Measurements from ENCODE around the gene IL1RN. TPM values are rescaled to one million over a fixed set of nuclear protein-coding genes. Genes with fewer than 3 reads are reported as not detected.

The IL1RN gene
- total and polyA plus RNA-seq, 2 of the 13 experiments (the other 11 are each of a cell fraction or from before 2014, with no cell fraction given): 21.2 to 101 TPM

DNA sequence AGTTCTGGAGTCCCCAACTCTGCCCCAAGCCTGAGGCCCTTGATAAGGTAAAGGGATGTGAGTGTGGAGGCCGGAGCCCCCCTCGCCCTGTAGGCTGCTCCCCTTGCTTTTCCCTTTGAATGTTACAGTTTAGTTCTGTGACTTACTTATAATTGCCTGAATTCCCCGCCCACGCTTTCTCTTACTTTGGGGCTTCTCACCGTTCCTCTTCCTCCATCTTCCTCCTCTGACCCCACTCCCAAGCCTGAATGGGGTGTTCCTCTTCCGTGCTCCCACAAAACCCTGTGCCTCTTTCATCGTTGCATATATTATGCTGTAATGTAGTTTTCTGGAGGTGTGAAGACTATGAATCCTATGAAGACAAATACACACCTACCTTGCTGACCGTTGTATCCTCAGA is 15.0 kb upstream of the IL1RN start:
- CTCF ChIA-PET (ENCODE audit: low intra/inter-chr PET ratio, low total read pairs): no interaction called here
- no peaks in the 10 kb centered on the region for H4K20me1 ChIP-seq (ENCODE audit: insufficient read depth, low read length)
- H3K9ac ChIP-seq (ENCODE audit: insufficient read depth, low read depth, low read length): no peak overlapping the region
- no peaks in the 10 kb centered on the region for H3K9me3 ChIP-seq (ENCODE audit: low read length)
- H2AFZ ChIP-seq (ENCODE audit: low read length): no peak overlapping the region
- H3K4me3 ChIP-seq (replicated peaks in 1 of 3; ENCODE audit: insufficient read depth in 1 of 3, low read depth in 2 of 3, low read length in 3 of 3): no peak overlapping the region
- peaks cover 47% of the 10 kb centered on the region for H3K4me1 ChIP-seq (ENCODE audit: insufficient read depth, low read length)
- H3K27ac ChIP-seq (ENCODE audit: extremely low read length, insufficient read depth, low read length): no peak overlapping the region
- no peak overlapping the region for H3K4me2 ChIP-seq (ENCODE audit: low read depth, low read length)
- no peaks in the 10 kb centered on the region for H3K36me3 ChIP-seq (replicated peaks in 1 of 2; ENCODE audit: control insufficient read depth in 1 of 2, insufficient read depth in 2 of 2, low read length in 2 of 2)
- BruUV-seq (replicated peaks): no TSS peak
- intact Hi-C loops (cut with micrococcal nuclease; ENCODE audit: unreplicated experiment): no loop called here
- POLR2A ChIA-PET: no interaction called here
- FAIRE-seq (no peak), ATAC-seq (no peak), DNase-seq (ENCODE audit: low spot score) (no peak)
- TF ChIP-seq, protein P1, sequence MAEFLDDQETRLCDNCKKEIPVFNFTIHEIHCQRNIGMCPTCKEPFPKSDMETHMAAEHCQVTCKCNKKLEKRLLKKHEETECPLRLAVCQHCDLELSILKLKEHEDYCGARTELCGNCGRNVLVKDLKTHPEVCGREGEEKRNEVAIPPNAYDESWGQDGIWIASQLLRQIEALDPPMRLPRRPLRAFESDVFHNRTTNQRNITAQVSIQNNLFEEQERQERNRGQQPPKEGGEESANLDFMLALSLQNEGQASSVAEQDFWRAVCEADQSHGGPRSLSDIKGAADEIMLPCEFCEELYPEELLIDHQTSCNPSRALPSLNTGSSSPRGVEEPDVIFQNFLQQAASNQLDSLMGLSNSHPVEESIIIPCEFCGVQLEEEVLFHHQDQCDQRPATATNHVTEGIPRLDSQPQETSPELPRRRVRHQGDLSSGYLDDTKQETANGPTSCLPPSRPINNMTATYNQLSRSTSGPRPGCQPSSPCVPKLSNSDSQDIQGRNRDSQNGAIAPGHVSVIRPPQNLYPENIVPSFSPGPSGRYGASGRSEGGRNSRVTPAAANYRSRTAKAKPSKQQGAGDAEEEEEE (CRISPR knock-in tag; IDR thresholded peaks at IDR 0.05; ENCODE audit: borderline replicate concordance): no peak
- TF ChIP-seq SSRP1 (CRISPR knock-in tag; IDR thresholded peaks at IDR 0.05) (no peak), ZNF234 (CRISPR knock-in tag; conservative IDR thresholded peaks at IDR 0.05) (no peak), ZFP1 (CRISPR knock-in tag; IDR thresholded peaks at IDR 0.05) (no peak), GATAD1 (CRISPR knock-in tag; IDR thresholded peaks at IDR 0.05) (no peak), USF2 (IDR thresholded peaks at IDR 0.05; ENCODE audit: low read depth, low read length) (no peak), USF2 (CRISPR knock-in tag; IDR thresholded peaks at IDR 0.05; ENCODE audit: borderline replicate concordance) (no peak), GATAD2A (CRISPR knock-in tag; IDR thresholded peaks at IDR 0.05) (no peak), ZNF24 (IDR thresholded peaks at IDR 0.05) (no peak), FOXK2 (IDR thresholded peaks at IDR 0.05) (no peak), ZNF629 (CRISPR knock-in tag; conservative IDR thresholded peaks at IDR 0.05) (no peak)
- TF ChIP-seq, protein P2, sequence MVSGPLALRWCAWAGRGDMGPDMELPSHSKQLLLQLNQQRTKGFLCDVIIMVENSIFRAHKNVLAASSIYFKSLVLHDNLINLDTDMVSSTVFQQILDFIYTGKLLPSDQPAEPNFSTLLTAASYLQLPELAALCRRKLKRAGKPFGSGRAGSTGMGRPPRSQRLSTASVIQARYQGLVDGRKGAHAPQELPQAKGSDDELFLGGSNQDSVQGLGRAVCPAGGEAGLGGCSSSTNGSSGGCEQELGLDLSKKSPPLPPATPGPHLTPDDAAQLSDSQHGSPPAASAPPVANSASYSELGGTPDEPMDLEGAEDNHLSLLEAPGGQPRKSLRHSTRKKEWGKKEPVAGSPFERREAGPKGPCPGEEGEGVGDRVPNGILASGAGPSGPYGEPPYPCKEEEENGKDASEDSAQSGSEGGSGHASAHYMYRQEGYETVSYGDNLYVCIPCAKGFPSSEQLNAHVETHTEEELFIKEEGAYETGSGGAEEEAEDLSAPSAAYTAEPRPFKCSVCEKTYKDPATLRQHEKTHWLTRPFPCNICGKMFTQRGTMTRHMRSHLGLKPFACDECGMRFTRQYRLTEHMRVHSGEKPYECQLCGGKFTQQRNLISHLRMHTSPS (CRISPR knock-in tag; IDR thresholded peaks at IDR 0.05; ENCODE audit: low read depth): no peak
- 43% methylated on average over 8 of the region's 8 CpGs for WGBS (ENCODE audit: low lambda C conversion rate)
- no peaks in the 10 kb centered on the region for H3K79me2 ChIP-seq (ENCODE audit: insufficient read depth, low read length)
- H3K27me3 ChIP-seq (ENCODE audit: control insufficient read depth in 1 of 2, insufficient read depth in 2 of 2, low read length in 2 of 2): peaks cover 2 to 31% of the 10 kb centered on the region in 2 experiments; a peak in 4 of 5 replicates
- in situ Hi-C loops (cut with HindIII; ENCODE audit: extremely low pct_ligation_motif_present, low pct_unique_long_range_greater_than_20kb): no loop called here
